ENCODE measurements around the gene OR5T2. TPM values are rescaled to one million over a fixed set of nuclear protein-coding genes. Genes with fewer than 3 reads are reported as not detected.
"Not testable (repeated sequence)": the region's sequence is repeated elsewhere in the genome, so short reads cannot be mapped to it uniquely, and the experiment has no call there.

OR5T2 gene
- total RNA-seq: not detected

DNA sequence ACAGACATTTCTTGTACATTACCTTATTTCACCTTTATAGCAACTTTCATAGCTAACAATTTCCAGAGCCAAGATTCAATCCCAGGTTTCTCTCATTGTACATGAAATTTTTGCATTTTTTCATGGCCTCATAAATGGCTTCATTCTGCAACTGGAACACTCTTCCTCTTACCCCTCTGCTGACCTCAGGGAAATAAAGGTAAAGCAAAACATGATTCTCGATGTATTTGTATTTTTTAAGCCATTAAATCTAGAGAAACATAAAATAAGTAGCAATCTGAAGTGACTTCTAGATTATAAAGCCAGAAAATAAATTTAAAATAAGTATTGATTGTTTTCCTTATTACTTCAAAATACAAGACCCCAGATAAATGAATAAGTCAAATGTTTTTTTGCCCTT, at the start of gene OR5T2:
Gene OR5T2 (minus strand): TSS at position 101 of the 400 bp plus-strand sequence. CDS start 1,193 bp downstream, outside the sequence.
- no peak for DNase-seq (ENCODE audit: low spot score)

DNA sequence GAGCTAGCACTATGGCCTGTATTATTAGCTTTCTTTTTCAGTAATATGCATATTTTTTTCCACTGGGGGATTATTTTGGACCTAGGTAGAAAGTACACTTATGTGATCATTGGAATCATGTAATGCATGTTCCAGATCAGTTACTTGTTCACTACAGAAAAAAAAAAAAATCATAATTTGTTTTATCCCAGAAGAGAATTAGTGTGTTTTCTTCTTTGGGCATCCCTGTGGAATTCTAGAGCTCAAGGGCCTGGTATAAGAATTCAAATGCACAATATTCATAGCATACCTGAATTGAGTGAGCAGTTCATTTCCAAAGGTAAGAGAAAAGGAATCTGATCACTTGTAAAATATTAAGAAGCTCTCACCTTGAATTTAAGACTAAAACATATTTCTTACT, 39.8 kb upstream of the OR5T2 start, which contains the start of gene OR5T1:
Gene OR5T1 (plus strand): TSS at position 301 of the 400 bp plus-strand sequence. CDS start 1,485 bp downstream, outside the sequence.
- no peak for DNase-seq (ENCODE audit: low spot score)

DNA sequence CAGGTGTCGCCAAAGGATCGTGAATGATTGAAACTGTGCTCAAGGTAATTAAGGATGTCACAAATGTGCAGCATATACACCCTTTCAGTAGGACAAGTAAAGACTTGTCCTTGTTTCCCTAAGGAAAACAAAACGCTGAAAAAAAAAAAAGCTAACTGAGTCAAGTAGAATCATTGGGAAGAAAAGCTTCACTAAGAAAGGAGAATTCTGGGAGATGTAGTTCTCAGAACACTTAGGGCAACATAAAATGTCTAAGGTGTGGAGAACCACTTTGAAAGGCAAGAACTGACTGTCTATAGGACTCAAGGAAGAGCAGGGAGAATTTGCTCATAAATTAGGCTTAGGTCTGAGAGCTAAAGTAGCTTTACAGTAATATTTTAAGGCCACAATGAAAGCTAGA, 37.0 kb upstream of the OR5T2 start:
- DNase-seq (ENCODE audit: low spot score): no peak

DNA sequence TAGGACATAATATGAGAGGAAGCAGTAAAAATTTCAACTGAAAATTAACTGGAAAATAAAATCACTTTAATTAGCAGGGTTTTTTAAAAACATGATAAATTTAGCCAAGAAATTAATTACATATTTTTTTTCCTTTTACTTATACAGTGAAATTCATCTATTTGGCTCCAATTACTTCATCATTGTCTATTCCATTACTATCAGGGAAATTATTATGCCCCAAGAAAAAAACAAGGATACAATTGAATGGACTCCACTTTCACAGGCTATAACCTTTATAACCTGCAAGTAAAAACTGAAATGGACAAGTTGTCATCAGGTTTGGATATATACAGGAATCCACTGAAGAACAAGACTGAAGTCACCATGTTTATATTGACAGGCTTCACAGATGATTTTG, 17.9 kb upstream of the OR5T2 start, which contains the start of gene OR5T3:
Gene OR5T3 (plus strand): TSS at position 301 of the 400 bp plus-strand sequence. CDS start 0 bp downstream, at position 301.
- DNase-seq (ENCODE audit: low spot score): no peak

DNA sequence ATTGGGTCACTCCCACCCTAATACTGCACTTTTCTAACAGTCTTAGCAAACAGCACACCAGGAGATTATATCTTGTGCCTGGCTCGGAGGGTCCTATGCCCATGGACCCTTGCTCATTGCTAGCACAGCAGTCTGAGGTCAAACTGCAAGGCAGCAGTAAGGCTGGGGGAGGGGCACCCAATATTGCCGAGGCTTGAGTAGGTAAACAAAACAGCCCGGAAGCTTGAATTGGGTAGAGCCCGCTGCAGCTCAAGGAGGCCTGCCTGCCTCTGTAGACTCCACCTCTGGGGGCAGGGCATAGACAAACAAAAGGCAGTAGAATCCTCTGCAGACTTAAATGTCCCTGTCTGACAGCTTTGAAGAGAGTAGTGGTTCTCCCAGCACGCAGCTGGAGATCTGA, 14.3 kb downstream of the OR5T2 start:
- not testable (repeated sequence) for DNase-seq (ENCODE audit: low spot score)

DNA sequence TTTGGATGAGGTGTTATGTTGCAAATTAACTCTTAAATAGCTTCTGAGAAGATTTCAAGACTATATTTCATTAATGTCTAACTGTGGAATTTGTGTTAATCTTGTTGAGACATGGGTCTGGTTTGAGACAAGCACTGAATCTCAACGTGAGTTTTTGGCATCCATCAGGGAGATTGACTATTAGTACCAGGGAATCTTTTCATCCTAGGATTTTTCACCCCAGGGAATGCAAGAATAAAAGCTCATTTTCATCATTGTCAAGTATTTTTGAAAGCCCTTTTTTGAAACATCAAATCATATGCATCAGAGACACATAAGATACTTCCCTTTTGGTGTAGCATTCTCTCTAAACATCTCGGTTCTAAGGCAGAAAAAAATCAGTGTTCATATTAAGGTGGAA, 19.5 kb downstream of the OR5T2 start:
- DNase-seq (ENCODE audit: low spot score): no peak

DNA sequence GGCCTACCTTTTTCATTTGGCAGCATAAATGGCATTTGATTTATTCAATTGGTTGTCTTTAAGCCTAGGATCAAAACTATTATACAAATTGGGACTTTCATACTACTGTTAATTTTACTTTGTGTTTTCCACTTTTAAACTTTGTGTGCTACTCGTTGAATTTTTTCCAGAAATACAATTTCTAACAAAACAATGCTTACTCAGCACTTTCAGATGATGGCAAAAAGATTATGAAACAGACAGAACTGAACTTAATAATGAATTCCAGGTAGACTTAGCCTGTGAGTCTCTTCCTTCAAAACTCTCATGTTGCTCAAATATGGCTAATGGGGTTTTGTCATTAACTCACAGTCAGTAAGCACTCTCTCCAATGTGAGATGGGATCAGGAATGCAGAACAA, 26.3 kb downstream of the OR5T2 start:
- DNase-seq (ENCODE audit: low spot score): no peak

DNA sequence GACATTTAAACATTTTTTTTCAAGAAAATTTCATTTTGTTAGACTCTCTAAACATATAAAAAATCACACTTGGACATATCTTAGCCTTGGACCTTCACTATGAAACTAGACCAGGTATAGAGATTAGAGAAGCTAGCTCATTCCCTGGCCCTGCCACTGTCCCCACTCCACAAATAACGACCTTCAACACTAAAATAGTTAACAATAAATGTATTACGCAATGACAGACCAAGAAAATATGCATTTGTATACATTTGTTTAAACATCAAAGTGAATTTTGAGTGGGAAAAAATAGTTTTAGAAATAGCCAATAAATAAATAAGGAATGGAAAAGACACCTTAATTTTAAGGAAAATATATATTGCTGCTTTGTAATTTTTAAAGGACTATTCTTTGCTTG, 36.7 kb downstream of the OR5T2 start:
- DNase-seq (ENCODE audit: low spot score): no peak

DNA sequence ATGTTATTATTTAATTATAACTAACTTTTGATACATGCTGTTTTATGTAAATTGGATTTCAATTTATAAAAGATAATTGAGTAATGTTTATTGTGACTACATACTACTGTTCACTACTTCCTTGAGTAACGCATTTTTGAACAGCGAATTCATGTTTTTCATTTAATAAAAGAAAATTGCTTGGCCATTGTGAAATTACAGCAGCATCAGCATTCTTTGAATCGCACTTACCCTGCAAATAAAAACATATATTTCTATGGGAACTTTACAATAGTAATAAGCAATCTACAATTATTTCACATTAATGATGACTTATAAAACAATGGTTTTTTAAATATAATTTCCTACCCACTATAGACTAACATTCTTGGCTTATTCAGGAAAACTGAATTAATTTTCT, 37.4 kb downstream of the OR5T2 start:
- DNase-seq (ENCODE audit: low spot score): no peak

DNA sequence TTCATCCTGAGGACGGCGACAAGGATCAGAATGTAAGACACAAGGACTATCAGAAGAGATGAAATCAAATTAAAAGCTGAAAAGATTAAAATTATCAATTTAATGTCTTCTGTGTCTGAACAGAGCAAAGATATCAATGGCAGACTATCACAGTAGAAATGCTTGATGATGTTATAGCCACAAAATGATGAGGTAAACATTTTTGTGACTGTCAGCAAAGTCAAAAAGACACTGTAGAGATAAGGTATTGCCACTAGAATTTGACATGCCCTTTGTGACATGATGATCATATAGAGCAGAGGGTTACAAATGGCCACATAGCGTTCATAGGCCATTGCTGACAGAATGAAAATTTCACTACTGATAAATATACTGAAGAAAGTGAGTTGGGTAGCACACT, 45.5 kb downstream of the OR5T2 start:
- no peak for DNase-seq (ENCODE audit: low spot score)

DNA sequence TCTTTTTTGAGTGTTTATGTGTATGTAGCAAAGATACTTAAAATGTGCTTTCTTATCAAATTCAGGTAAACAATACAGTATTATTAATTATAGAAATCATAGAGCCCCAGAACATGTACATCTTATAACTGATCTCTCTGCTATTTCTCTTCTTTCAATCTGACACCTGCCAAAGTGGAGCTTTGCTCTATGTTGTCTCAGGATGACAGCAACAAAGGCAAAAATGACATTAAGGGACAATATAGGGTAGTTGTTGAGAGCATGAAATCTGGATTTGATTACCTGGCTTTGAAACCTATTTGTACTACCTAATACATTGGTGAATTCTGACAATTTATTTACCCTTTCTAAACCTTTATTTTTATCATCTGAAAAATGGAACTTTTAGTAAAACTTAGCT, 50.6 kb downstream of the OR5T2 start:
- DNase-seq (ENCODE audit: low spot score): no peak

Other genes starting within 250 kb of the OR5T2 start
- not detected for gene OR5F1, start 239.6 kb downstream of the OR5T2 start, total RNA-seq
- not detected for gene OR5AS1, start 206.6 kb downstream of the OR5T2 start, total RNA-seq
- not detected for gene OR8I2, start 140.9 kb downstream of the OR5T2 start, total RNA-seq
- gene OR8H2, start 130.6 kb downstream of the OR5T2 start, total RNA-seq: not detected
- gene OR8H3, start 111.9 kb downstream of the OR5T2 start, total RNA-seq: not detected
- not detected for gene OR8J3, start 94.1 kb downstream of the OR5T2 start, total RNA-seq
- gene OR8K5, start 73.9 kb downstream of the OR5T2 start, total RNA-seq: not detected
- not detected for gene OR5J2, start 57.6 kb downstream of the OR5T2 start, total RNA-seq
- gene OR5T3, start 18.0 kb upstream of the OR5T2 start, total RNA-seq: not detected
- gene OR5T1, start 39.9 kb upstream of the OR5T2 start, total RNA-seq: not detected
- not detected for gene OR8H1, start 58.0 kb upstream of the OR5T2 start, total RNA-seq
- gene OR8K3, start 80.9 kb upstream of the OR5T2 start, total RNA-seq: not detected
- gene OR8K1, start 111.8 kb upstream of the OR5T2 start, total RNA-seq: not detected
- not detected for gene OR8J1, start 120.0 kb upstream of the OR5T2 start, total RNA-seq
- not detected for gene OR8U1, start 141.4 kb upstream of the OR5T2 start, total RNA-seq
- not detected for gene OR5AL1, start 178.4 kb upstream of the OR5T2 start, total RNA-seq
- gene OR5M3, start 239.1 kb upstream of the OR5T2 start, total RNA-seq: not detected